Smooth muscle cell (in vitro differentiated cells): ENCODE results near the gene CRAMP1. TPM values are rescaled to one million over a fixed set of nuclear protein-coding genes. Genes with fewer than 3 reads are reported as not detected.
A peak's percentile ranks its signal among the peaks of the same experiment; 100 is the strongest.

ENCODE experiments used
- DNase-seq: peaks from one replicate; lab custom pipeline; 2025; ENCODE audit not compliant: unreplicated experiment; lab: John Stamatoyannopoulos, UW
- H2AFZ ChIP-seq: fragments of 200-600 bp; sonication (generic); 2 replicates; pipeline ENCODE4 v1.6.0; 2016; ENCODE audit warnings: antibody characterized with exemption, low read depth, mild to moderate bottlenecking
- H3F3A ChIP-seq: fragments of 200-600 bp; sonication (generic); 2 replicates; pipeline ENCODE4 v1.6.0; 2017; ENCODE audit warnings: antibody characterized with exemption, low read depth
- H3K27ac ChIP-seq: fragments of 200-600 bp; sonication (generic); 2 replicates; pipeline ENCODE4 v1.5.1; 2016; ENCODE audit warnings: low read depth, mild to moderate bottlenecking
- H3K27me3 ChIP-seq: fragments of 200-600 bp; sonication (generic); 2 replicates; pipeline ENCODE4 v1.6.1; 2016; ENCODE audit warnings: low read depth, mild to moderate bottlenecking
- H3K36me3 ChIP-seq: fragments of 200-600 bp; sonication (generic); 2 replicates; pipeline ENCODE4 v1.5.1; 2016; ENCODE audit warnings: low read depth
- H3K4me1 ChIP-seq: fragments of 200-600 bp; sonication (generic); 2 replicates; pipeline ENCODE4 v1.5.1; 2016; ENCODE audit warnings: low read depth
- H3K4me2 ChIP-seq: fragments of 200-600 bp; sonication (generic); 2 replicates; pipeline ENCODE4 v1.6.0; 2016; ENCODE audit warnings: mild to moderate bottlenecking
- H3K4me3 ChIP-seq: fragments of 200-600 bp; sonication (generic); 2 replicates; pipeline ENCODE4 v1.5.1; 2016; ENCODE audit warnings: mild to moderate bottlenecking
- H3K79me2 ChIP-seq: fragments of 200-600 bp; sonication (generic); 2 replicates; pipeline ENCODE4 v1.6.0; 2016; ENCODE audit warnings: low read depth, mild to moderate bottlenecking
- H3K9ac ChIP-seq: fragments of 200-600 bp; sonication (generic); 2 replicates; pipeline ENCODE4 v1.6.0; 2016; ENCODE audit warnings: low read depth
- H3K9me3 ChIP-seq: fragments of 200-600 bp; sonication (generic); replicated peaks from 2 replicates; pipeline ENCODE4 v1.5.1; 2016; ENCODE audit warnings: low read depth
- H4K20me1 ChIP-seq: fragments of 200-600 bp; sonication (generic); 2 replicates; pipeline ENCODE4 v1.6.0; 2016; ENCODE audit warnings: low read depth
- CTCF ChIP-seq: fragments of 200-600 bp; sonication (generic); IDR thresholded peaks from 2 replicates; pipeline ENCODE4 v1.5.1; 2017; ENCODE audit warnings: borderline replicate concordance, mild to moderate bottlenecking, antibody characterized with exemption; ENCODE audit not compliant: insufficient read depth, poor library complexity, severe bottlenecking
- WGBS: methylation state at CpG from one replicate; pipeline ENCODE4 v1.1.7; 2016; ENCODE audit warnings: low lambda C conversion rate; 5-methylcytosine and 5-hydroxymethylcytosine counted together
- polyA plus RNA-seq: library from polyadenylated mRNA; unstranded; fragments of >200 nt; fragmentation: Nextera tagmentation; extraction: Ambion mirVana; gene quantifications from 2 replicates; pipeline ENCODE4 v1.2.1, GENCODE V29; 2016
- total RNA-seq: library from RNA; depleted of rRNA; stranded (reverse); fragments of >200 nt; gene quantifications from 2 replicates; pipeline ENCODE4 v1.2.3, GENCODE V29; 2014

The CRAMP1 gene
- 7.3 and 16.5 TPM in 2 replicates for total RNA-seq
- polyA plus RNA-seq = 6.3 and 7.9 TPM in 2 replicates

- no peaks in the 10 kb centered on the region for H3K9me3 ChIP-seq
- H3K4me2 ChIP-seq = peak within 1 kb of the TSS; percentile 94
- no peaks in the 10 kb centered on the region for H3K36me3 ChIP-seq
- no peak for TF ChIP-seq CTCF
- WGBS = 2% methylated on average over 70 of the region's 101 CpGs
- H3K4me3 ChIP-seq = peak within 1 kb of the TSS; percentile 92
- H3K27ac ChIP-seq = peak within 1 kb of the TSS; percentile 90
- H4K20me1 ChIP-seq = peaks cover 34% of the 10 kb centered on the region
- H3K27me3 ChIP-seq = no peaks in the 10 kb centered on the region
- peaks cover 33% of the 10 kb centered on the region for H3K4me1 ChIP-seq
- peak; percentile 34 for DNase-seq
- peaks cover 39% of the 10 kb centered on the region for H3K79me2 ChIP-seq
- H3F3A ChIP-seq = peaks cover 10% of the 10 kb centered on the region
- peak within 1 kb of the TSS; percentile 76 for H3K9ac ChIP-seq
- peak within 1 kb of the TSS; percentile 81 for H2AFZ ChIP-seq
These were observed at the start of gene CRAMP1 for GRCh38 chr16:1612320-1613111. Gene CRAMP1, plus strand, starts transcription at chr16:1612360. Its CDS starts 2,280 bp downstream, at chr16:1614640.

- no peak overlapping the region for H3K4me3 ChIP-seq
These were observed 48.4 kb upstream of the CRAMP1 start for GRCh38 chr16:1563786-1564185.

GRCh38 chr16:1564325-1564724, 47.8 kb upstream of the CRAMP1 start:
- H3K27me3 ChIP-seq = no peaks in the 10 kb centered on the region
- no peak overlapping the region for H3K27ac ChIP-seq
- no peaks in the 10 kb centered on the region for H3K9me3 ChIP-seq
- H2AFZ ChIP-seq = no peak overlapping the region
- WGBS = 90% methylated on average over 9 of the region's 9 CpGs
- H3F3A ChIP-seq = no peaks in the 10 kb centered on the region
- no peak overlapping the region for H3K9ac ChIP-seq
- no peak for TF ChIP-seq CTCF
- no peak for DNase-seq
- no peaks in the 10 kb centered on the region for H3K4me1 ChIP-seq
- H4K20me1 ChIP-seq = no peaks in the 10 kb centered on the region
- H3K79me2 ChIP-seq = no peaks in the 10 kb centered on the region
- H3K36me3 ChIP-seq = no peaks in the 10 kb centered on the region
- no peak overlapping the region for H3K4me2 ChIP-seq
- no peak overlapping the region for H3K4me3 ChIP-seq

More at GRCh38 chr16:1563786-1564185, 48.4 kb upstream of the CRAMP1 start:
- Histone ChIP-seq H3K36me3 (no peaks in the 10 kb centered on the region), H3K27ac (no peak overlapping the region), H4K20me1 (no peaks in the 10 kb centered on the region), H3K79me2 (no peaks in the 10 kb centered on the region), H3K9ac (no peak overlapping the region), H3K4me2 (no peak overlapping the region), H3K27me3 (no peaks in the 10 kb centered on the region), H3F3A (no peaks in the 10 kb centered on the region), H3K9me3 (no peaks in the 10 kb centered on the region), H2AFZ (no peak overlapping the region), H3K4me1 (no peaks in the 10 kb centered on the region)
- WGBS = 98% methylated on average over 20 of the region's 20 CpGs
- DNase-seq = no peak
- no peak for TF ChIP-seq CTCF
